Measurements from ENCODE around the gene FZR1. TPM values are rescaled to one million over a fixed set of nuclear protein-coding genes. Genes with fewer than 3 reads are reported as not detected.
"Not testable (repeated sequence)": the region's sequence is repeated elsewhere in the genome, so short reads cannot be mapped to it uniquely, and the experiment has no call there.

The FZR1 gene
- total RNA-seq, 2 experiments from 2014 or later, result 78.6 to 79.3 TPM

DNA sequence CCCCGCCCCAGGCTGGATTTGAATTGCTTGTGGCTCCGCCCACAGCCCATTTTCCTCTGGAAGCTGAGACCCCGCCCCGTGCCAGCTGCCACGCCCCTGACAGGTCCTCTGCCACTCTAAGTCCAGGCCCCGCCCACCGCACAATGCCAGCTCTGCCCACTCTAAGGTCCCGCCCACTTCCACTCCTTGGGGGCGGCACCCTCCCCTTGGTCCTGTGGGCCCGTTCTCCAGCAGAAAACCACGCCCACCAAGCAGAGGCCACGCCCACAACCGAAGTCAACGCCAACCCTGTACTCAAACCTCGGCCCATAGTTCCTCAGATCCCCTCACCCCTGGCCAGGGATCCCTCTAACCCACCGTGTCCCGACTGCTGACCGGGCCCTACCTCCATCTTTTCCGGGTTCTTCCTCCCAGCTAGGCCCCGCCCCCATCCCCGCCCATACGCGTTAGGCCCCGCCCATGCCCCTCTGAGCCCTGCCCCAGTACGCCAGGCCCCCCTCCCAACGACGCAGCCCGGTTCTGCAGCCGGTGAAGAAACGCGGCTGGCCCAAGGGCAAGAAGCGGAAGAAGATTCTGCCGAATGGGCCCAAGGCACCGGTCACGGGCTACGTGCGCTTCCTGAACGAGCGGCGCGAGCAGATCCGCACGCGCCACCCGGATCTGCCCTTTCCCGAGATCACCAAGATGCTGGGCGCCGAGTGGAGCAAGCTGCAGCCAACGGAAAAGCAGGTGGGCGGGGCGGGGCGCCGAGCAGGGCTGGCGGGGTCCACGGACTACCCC is 67.9 kb downstream of the FZR1 start:
- no peaks in the 10 kb centered on the region for H3K9me3 Mint-ChIP-seq
- H3K27ac Mint-ChIP-seq, result peak overlapping the region; percentile 85
- ChIA-PET CTCF (interaction anchor here (0.8 to 1.5 kb wide), 4 partner anchors 17 to 29 kb away, joined by 3 to 4 read pairs (median 3); no protein-coding TSS in a partner anchor), POLR2A (interaction anchor here (0.6 kb wide), 1 partner anchor 105 kb away, joined by 9 read pairs; no protein-coding TSS in a partner anchor)
- DNase-seq, result peak; percentile 93
- no peaks in the 10 kb centered on the region for H3K27me3 Mint-ChIP-seq
- peak overlapping the region; percentile 76 for H3K4me3 Mint-ChIP-seq
- peaks cover 17% of the 10 kb centered on the region for H3K36me3 Mint-ChIP-seq (ENCODE audit: low read depth)
- peaks cover 18% of the 10 kb centered on the region for H3K4me1 Mint-ChIP-seq

DNA sequence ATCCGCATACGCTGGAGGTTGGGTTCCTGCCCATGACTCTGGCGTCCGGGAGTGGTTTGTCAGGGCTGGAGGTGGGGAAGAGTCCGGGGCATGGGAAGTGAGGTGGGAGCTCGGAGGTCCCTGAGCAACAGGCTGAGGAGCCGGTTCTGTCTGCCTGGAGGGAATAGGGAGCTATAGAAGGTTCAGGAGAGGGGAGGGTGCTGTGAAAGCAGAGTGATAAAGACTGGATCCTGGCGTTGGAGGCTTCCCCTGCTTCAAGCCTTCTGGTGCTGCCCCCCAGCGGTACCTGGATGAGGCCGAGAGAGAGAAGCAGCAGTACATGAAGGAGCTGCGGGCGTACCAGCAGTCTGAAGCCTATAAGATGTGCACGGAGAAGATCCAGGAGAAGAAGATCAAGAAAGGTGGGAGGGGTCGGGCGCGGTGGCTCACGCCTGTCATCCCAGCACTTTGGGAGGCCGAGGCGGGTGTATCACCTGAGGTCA is 69.2 kb downstream of the FZR1 start:
- H3K4me3 Mint-ChIP-seq, result no peak overlapping the region
- peaks cover 17% of the 10 kb centered on the region for H3K36me3 Mint-ChIP-seq (ENCODE audit: low read depth)
- H3K27ac Mint-ChIP-seq, result no peak overlapping the region
- CTCF ChIA-PET, result interaction anchor here (1.1 to 1.5 kb wide), 2 partner anchors 16 to 187 kb away, joined by 3 to 4 read pairs; partner anchors contain the start of gene MRPL54
- no peaks in the 10 kb centered on the region for H3K9me3 Mint-ChIP-seq
- peaks cover 18% of the 10 kb centered on the region for H3K4me1 Mint-ChIP-seq
- peak; percentile 37 for DNase-seq
- no peaks in the 10 kb centered on the region for H3K27me3 Mint-ChIP-seq
- POLR2A ChIA-PET, result interaction anchor here (0.6 kb wide), 1 partner anchor 973 kb away, joined by 4 read pairs; no protein-coding TSS in a partner anchor

DNA sequence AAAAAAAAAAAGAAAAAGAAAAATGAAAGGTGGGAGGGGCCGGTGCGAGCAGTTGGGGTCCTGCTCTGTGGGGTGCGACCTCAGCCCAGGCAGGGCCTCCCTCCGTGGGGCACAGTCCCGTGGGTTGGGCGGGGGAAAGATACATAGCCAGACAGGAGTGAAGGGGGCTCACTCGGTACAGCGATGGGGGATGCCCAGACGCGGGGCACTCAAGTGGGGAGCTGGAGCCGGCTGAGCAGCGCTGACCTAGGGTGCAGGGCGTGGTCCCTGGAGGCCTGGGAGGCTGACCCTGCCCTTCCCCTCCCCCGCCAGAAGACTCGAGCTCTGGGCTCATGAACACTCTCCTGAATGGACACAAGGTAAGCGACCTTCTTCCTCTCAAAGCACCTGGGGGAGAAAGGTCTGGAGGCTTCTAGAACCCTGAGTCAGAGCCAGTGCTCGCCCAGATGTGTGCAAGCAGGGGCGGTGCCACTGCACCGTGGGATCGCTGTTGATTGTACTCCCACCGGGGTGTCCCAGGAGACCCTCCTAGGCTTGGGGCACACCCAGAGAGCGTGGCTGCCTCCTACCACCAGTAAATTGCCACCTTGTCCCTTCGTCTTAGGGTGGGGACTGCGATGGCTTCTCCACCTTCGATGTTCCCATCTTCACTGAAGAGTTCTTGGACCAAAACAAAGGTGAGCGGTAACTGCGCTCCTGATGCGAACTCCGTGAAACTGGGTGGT is 70.0 kb downstream of the FZR1 start:
- no peak overlapping the region for H3K4me3 Mint-ChIP-seq
- H3K36me3 Mint-ChIP-seq (ENCODE audit: low read depth), result peaks cover 17% of the 10 kb centered on the region
- DNase-seq, result no peak
- H3K9me3 Mint-ChIP-seq, result no peaks in the 10 kb centered on the region
- H3K27ac Mint-ChIP-seq, result no peak overlapping the region
- ChIA-PET POLR2A (interaction anchor here (0.6 kb wide), 1 partner anchor 972 kb away, joined by 4 read pairs; no protein-coding TSS in a partner anchor), CTCF (interaction anchor here (1.1 kb wide), 1 partner anchor 186 kb away, joined by 3 read pairs; the partner anchor contains the start of gene MRPL54)
- no peaks in the 10 kb centered on the region for H3K27me3 Mint-ChIP-seq
- peaks cover 18% of the 10 kb centered on the region for H3K4me1 Mint-ChIP-seq

DNA sequence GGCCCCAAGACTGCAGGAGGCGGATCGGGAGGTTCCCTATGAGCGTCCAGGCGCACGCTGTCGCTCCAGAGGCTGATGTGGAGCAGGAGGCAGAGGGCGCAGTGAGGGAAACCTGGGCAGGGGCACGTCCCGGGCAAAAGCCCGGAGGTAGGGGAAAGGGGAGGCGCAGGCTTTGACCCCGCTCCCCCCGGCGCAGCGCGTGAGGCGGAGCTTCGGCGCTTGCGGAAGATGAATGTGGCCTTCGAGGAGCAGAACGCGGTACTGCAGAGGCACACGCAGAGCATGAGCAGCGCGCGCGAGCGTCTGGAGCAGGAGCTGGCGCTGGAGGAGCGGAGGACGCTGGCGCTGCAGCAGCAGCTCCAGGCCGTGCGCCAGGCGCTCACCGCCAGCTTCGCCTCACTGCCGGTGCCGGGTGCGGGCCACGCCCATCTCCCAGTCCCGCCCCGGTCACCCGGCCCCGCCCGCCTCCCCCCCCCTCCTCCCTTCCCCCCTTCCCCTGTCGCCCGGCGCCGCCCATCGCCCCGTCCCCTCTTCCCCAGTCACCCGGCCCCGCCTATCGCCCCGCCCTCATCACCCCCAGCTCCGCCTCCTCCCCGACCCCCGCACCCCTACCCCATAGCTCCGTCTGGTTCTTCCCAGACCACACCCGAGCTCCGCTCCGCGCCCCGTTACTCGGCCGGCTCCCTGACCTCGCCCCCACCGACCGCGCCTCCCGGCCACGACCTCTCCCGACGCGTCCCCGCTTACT is 70.8 kb downstream of the FZR1 start:
- DNase-seq, result no peak
- Mint-ChIP-seq H3K27ac (no peak overlapping the region), H3K4me3 (no peak overlapping the region), H3K9me3 (no peaks in the 10 kb centered on the region), H3K27me3 (no peaks in the 10 kb centered on the region), H3K36me3 (ENCODE audit: low read depth) (peaks cover 17% of the 10 kb centered on the region), H3K4me1 (peaks cover 12% of the 10 kb centered on the region)
- CTCF ChIA-PET, result no interaction called here
- POLR2A ChIA-PET, result no interaction called here

DNA sequence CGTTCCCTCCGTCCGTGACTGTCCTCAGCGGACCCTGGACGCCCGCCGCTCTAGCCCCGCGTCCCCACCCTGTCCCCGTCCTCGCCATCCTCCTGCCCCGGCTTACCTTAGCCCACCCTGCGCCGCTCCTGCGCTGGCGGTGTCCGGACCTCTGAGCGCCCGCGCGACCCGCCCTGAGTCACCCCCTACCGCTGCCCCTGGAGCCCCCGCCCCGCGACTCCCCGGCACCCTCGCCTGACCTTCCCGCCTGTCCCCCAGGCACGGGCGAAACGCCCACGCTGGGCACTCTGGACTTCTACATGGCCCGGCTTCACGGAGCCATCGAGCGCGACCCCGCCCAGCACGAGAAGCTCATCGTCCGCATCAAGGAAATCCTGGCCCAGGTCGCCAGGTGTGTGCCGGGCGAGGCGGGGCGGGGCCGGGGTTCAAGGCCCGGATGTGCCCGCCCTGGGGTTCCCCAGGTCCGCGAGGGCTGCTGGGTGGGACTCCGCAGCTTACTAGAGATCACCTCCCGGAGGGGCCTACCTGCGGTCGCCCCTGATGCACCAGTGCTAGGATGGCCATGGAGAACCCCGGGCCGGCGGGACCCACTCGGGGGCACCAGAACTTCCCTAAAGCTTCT is 71.7 kb downstream of the FZR1 start:
- no peak for DNase-seq
- H3K36me3 Mint-ChIP-seq (ENCODE audit: low read depth), result peaks cover 17% of the 10 kb centered on the region
- no peak overlapping the region for H3K27ac Mint-ChIP-seq
- peaks cover 7% of the 10 kb centered on the region for H3K4me1 Mint-ChIP-seq
- CTCF ChIA-PET, result interaction anchor here (0.9 kb wide), 1 partner anchor 121 kb away, joined by 3 read pairs; no protein-coding TSS in a partner anchor
- H3K9me3 Mint-ChIP-seq, result no peaks in the 10 kb centered on the region
- H3K27me3 Mint-ChIP-seq, result no peaks in the 10 kb centered on the region
- H3K4me3 Mint-ChIP-seq, result no peak overlapping the region
- POLR2A ChIA-PET, result no interaction called here

DNA sequence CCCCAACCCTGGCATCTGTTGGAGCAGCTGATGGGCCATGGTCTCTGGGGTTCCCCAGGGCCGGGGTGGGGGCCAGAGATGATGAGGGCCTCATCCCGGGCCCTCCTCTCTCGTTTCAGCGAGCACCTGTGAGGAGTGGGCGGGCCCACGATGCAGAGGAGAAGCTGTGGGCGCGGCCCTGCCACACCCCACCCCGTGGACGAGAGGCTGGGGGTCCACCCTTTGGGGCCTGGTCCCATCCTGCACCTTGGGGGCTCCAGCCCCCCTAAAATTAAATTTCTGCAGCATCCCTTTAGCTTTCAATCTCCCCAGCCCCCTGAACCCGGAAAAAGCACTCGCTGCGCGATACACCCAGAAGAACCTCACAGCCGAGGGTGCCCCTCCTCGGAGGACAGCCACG is 72.3 kb downstream of the FZR1 start:
- H3K27me3 Mint-ChIP-seq, result no peaks in the 10 kb centered on the region
- H3K36me3 Mint-ChIP-seq (ENCODE audit: low read depth), result peaks cover 17% of the 10 kb centered on the region
- ChIA-PET CTCF (interaction anchor here (0.9 kb wide), 1 partner anchor 121 kb away, joined by 3 read pairs; no protein-coding TSS in a partner anchor), POLR2A (no interaction called here)
- no peak for DNase-seq
- H3K9me3 Mint-ChIP-seq, result no peaks in the 10 kb centered on the region
- H3K4me1 Mint-ChIP-seq, result peaks cover 7% of the 10 kb centered on the region
- no peak overlapping the region for H3K4me3 Mint-ChIP-seq
- H3K27ac Mint-ChIP-seq, result no peak overlapping the region

DNA sequence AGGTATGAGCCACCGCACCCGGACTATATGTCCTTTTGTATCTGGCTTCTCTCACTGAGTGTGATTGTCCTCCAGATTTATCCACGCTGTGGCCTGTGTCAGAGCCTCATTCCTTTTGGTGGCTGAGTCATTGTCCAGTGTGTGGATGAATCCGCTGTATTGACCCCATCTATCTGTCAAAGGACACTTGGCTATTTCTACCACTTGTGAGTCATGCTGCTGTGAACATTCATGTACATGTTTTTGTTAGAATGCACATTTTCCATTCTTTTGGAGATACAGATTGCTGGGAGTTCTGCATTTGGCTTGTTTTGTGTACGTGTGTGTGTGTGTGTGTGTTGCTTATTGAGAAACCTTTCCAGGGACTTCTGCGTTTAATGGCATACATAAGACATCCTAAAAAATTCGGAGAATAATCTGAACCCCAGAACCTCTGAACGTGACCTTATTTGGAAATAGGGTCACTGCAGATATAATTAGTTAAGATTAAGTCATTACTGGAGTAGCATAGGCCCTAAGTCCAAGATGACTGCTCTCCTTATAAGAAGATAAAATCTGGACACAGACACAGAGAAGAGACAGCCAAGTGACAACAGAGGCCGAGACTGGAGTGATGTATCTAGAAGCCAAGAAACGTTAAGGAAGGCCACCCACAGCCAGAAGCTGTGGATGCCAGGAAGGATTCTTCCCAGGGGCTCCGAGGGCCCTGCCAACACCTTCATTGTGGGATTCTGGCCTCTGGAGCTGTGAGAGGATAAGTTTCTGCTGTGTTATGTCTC is 74.2 kb downstream of the FZR1 start:
- Mint-ChIP-seq H3K27ac (no peak overlapping the region), H3K4me1 (peaks cover 1% of the 10 kb centered on the region), H3K36me3 (ENCODE audit: low read depth) (peaks cover 8% of the 10 kb centered on the region), H3K4me3 (no peak overlapping the region), H3K27me3 (no peaks in the 10 kb centered on the region), H3K9me3 (no peaks in the 10 kb centered on the region)
- CTCF ChIA-PET, result interaction anchor here (0.8 kb wide), 1 partner anchor 9 kb away, joined by 3 read pairs; no protein-coding TSS in a partner anchor
- POLR2A ChIA-PET, result no interaction called here
- no peak for DNase-seq

DNA sequence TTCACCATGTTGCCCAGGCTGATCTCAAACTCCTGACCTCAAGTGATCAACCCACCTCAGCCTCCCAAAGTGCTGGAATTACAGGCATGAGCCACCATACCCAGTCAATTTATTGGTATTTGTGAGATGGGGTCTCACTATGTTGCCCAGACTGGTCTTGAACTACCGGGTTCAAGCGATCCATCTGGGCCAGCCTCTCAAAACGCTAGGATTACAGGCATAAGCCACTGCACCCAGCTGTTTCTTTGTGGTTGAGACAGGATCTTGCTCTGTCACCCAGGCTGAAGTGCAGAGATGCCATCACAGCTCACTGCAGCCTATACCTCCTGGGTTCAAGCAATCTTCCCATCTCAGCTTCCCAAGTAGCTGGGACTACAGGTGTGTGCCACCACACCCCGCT is 75.7 kb downstream of the FZR1 start:
- H3K27me3 Mint-ChIP-seq; POLR2A ChIA-PET; H3K4me1 Mint-ChIP-seq; H3K9me3 Mint-ChIP-seq; H3K4me3 Mint-ChIP-seq; H3K27ac Mint-ChIP-seq; DNase-seq; H3K36me3 Mint-ChIP-seq (ENCODE audit: low read depth): not testable (repeated sequence)
- CTCF ChIA-PET, result interaction anchor here (1.2 kb wide), 1 partner anchor 9 kb away, joined by 5 read pairs; no protein-coding TSS in a partner anchor

DNA sequence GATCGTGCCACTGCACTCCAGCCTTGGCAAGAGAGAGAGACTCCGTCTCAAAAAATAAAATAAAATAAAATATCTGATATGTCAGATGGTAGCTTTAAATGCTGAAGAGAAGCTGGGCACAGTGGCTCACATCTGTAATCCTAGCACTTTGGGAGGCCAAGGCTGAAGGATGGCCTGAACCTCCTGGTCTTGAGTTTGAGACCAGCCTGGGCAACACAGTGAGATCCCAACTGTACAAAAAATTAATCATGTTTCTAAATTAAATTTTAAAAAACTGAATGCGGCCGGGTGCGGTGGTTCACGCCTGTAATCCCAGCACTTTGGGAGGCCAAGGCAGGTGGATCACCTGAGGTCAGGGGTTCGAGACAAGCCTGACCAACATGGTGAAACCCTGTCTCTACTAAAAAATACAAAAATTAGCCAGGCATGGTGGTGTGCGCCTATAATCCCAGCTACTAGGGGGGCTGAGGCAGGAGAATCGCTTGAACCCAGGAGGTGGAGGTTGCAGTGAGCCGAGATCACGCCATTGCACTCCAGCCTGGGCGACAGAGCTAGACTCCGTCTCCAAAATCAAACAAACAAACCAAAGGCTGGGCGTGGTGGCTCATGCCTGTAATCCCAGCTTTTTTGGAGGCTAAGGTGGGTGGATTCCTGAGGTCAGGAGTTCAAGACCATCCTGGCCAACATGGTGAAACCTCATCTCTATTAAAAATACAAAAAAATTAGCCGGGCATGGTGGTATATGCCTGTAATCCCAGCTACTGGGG is 78.1 kb downstream of the FZR1 start:
- H3K4me3 Mint-ChIP-seq; H3K9me3 Mint-ChIP-seq; CTCF ChIA-PET; H3K27ac Mint-ChIP-seq; H3K36me3 Mint-ChIP-seq (ENCODE audit: low read depth); H3K4me1 Mint-ChIP-seq; POLR2A ChIA-PET; DNase-seq; H3K27me3 Mint-ChIP-seq: not testable (repeated sequence)

DNA sequence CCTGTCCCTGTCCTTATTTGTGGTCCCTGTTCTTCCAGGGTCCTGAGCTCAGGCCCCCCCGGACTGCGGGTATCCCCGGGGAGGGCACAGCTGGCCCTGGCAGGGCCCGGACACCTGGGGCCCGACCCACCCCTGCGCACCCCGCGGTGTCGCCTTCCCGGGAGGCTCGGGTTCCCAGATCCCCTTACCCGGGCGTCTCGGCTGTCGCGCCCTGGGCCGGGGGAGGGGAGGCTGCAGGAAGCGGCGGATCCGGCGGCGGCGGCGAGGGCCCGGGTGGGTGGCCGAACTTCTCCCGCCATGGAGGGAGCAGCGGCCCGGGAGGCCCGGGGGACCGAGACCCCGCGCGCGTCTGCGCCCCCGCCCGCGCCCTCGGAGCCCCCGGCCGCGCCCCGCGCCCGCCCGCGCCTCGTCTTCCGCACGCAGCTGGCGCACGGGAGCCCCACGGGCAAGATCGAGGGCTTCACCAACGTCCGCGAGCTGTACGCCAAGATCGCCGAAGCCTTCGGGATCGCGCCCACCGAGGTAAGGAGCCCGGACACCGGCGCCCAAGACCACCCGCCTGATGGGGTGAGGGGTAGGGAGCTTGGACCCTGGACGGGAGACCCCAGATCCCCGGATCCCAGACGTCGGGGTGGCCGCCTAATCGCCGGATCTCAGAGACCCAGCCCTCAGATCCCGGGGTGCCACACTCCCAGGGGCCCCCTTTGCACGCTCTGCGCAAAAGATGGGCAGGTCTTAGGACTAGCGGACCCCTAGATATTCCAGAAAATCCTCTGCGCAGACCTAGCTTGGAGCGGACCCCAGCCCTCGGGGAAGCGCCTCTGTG is 79.4 kb downstream of the FZR1 start, which contains the start of gene GIPC3:
GIPC3 (plus strand) TSS at position 178 of the 826 bp plus-strand sequence; CDS start at position 298, 120 bp downstream.
- H3K4me1 Mint-ChIP-seq, result no peaks in the 10 kb centered on the region
- POLR2A ChIA-PET, result no interaction called here
- no peaks in the 10 kb centered on the region for H3K36me3 Mint-ChIP-seq (ENCODE audit: low read depth)
- DNase-seq, result no peak
- CTCF ChIA-PET, result interaction anchor here (1.0 to 1.1 kb wide), 3 partner anchors 10 to 123 kb away, joined by 3 read pairs; partner anchors contain the start of gene TJP3
- H3K4me3 Mint-ChIP-seq, result no peak within 1 kb of the TSS
- H3K9me3 Mint-ChIP-seq, result peaks cover 3% of the 10 kb centered on the region
- no peak within 1 kb of the TSS for H3K27ac Mint-ChIP-seq
- no peaks in the 10 kb centered on the region for H3K27me3 Mint-ChIP-seq
